IMR-90 (cell line): Measurements from ENCODE around the gene COMP. TPM values are rescaled to one million over a fixed set of nuclear protein-coding genes. Genes with fewer than 3 reads are reported as not detected.

Experiments used
- ATAC-seq: fragments of 200-7000 bp; cut with Tn5 transposase; 2 replicates; pipeline ENCODE4 v1.9.1; 2020; ENCODE audit warnings: low read depth, mild to moderate bottlenecking, moderate library complexity
- BruUV-seq: library from RNA; stranded (reverse); fragments of 400-500 nt; replicated peaks from 2 replicates; lab custom pipeline; 2021; lab: Mats Ljungman, UMichigan
- CTCF ChIA-PET: fragments of 300-600 bp; formaldehyde crosslinking; extraction: SDS; loops from one replicate; lab custom pipeline; 2021; ENCODE audit warnings: antibody characterized with exemption; lab: Yijun Ruan, JAX
- POLR2A ChIA-PET: fragments of 300-600 bp; sonication (Branson Sonifier 250); formaldehyde crosslinking; loops from one replicate; lab custom pipeline; 2022; ENCODE audit warnings: antibody characterized with exemption; ENCODE audit not compliant: unreplicated experiment; lab: Charles Lee
- DNase-seq: peaks from one replicate; pipeline ENCODE4 v3.0.0; 2013
- H2AFZ ChIP-seq: replicated peaks from 2 replicates; pipeline ENCODE3; 2013; ENCODE audit warnings: low read length, mild to moderate bottlenecking; ENCODE audit not compliant: poor library complexity
- H2AK5ac ChIP-seq: 2 replicates; pipeline ENCODE4 v1.6.1; 2013; ENCODE audit warnings: low read depth, low read length, inconsistent platforms
- H2AK9ac ChIP-seq: replicated peaks from 2 replicates; pipeline ENCODE3; 2013; ENCODE audit warnings: mild to moderate bottlenecking, low read depth, low read length, moderate library complexity; ENCODE audit not compliant: poor library complexity
- H2BK120ac ChIP-seq: 2 replicates; pipeline ENCODE4 v1.6.1; 2013; ENCODE audit warnings: low read depth, low read length, inconsistent platforms
- H2BK15ac ChIP-seq: 3 replicates; pipeline ENCODE4 v1.6.1; 2013; ENCODE audit warnings: low read depth, low read length, inconsistent platforms
- H2BK20ac ChIP-seq: 2 replicates; pipeline ENCODE4 v1.6.1; 2013; ENCODE audit warnings: low read depth, mild to moderate bottlenecking, inconsistent platforms, low read length, moderate library complexity
- H2BK5ac ChIP-seq: 2 replicates; pipeline ENCODE4 v1.6.1; 2013; ENCODE audit warnings: mild to moderate bottlenecking, low read depth, low read length, inconsistent platforms; ENCODE audit not compliant: poor library complexity, severe bottlenecking
- H3K14ac ChIP-seq: replicated peaks from 2 replicates; pipeline ENCODE4 v1.6.1; 2013; ENCODE audit warnings: low read depth, low read length, inconsistent platforms
- H3K18ac ChIP-seq: 2 replicates; pipeline ENCODE4 v1.6.1; 2013; ENCODE audit warnings: low read depth, low read length, control low read depth
- H3K23ac ChIP-seq: 2 replicates; pipeline ENCODE4 v1.6.1; 2013; ENCODE audit warnings: low read depth, low read length, inconsistent platforms
- H3K27ac ChIP-seq: 2 replicates; pipeline ENCODE4 v1.5.1; 2013; ENCODE audit warnings: mild to moderate bottlenecking, control low read depth, low read length; ENCODE audit not compliant: insufficient read depth
- H3K27me3 ChIP-seq: 2 replicates; pipeline ENCODE4 v1.6.1; 2013; ENCODE audit warnings: low read length; ENCODE audit not compliant: control insufficient read depth, insufficient read depth
- H3K36me3 ChIP-seq: 2 replicates; pipeline ENCODE4 v1.6.1; 2013; ENCODE audit warnings: low read length, mixed read lengths; ENCODE audit not compliant: control insufficient read depth, insufficient read depth
- H3K4ac ChIP-seq: 2 replicates; pipeline ENCODE4 v1.6.1; 2013; ENCODE audit warnings: low read depth, low read length, inconsistent platforms
- H3K4me1 ChIP-seq: 2 replicates; pipeline ENCODE4 v1.6.1; 2013; ENCODE audit warnings: low read length, mixed read lengths; ENCODE audit not compliant: control insufficient read depth, insufficient read depth
- H3K4me2 ChIP-seq: 2 replicates; pipeline ENCODE4 v1.6.1; 2013; ENCODE audit warnings: low read depth, mild to moderate bottlenecking, control low read depth, low read length, moderate library complexity
- H3K4me3 ChIP-seq: 2 replicates; pipeline ENCODE4 v1.5.1; 2013; ENCODE audit warnings: low read depth, mild to moderate bottlenecking, control low read depth, low read length, moderate library complexity; ENCODE audit not compliant: insufficient read depth
- H3K56ac ChIP-seq: 2 replicates; pipeline ENCODE4 v1.6.1; 2013; ENCODE audit warnings: low read length, inconsistent platforms; ENCODE audit not compliant: insufficient read depth; ENCODE audit errors: extremely low read depth
- H3K79me1 ChIP-seq, 2 experiments: 2 replicates each; pipeline ENCODE4 v1.6.1; 2013; ENCODE audit warnings: low read length in 2 of 2, inconsistent platforms in 1 of 2, low read depth in 1 of 2
- H3K9ac ChIP-seq: 2 replicates; pipeline ENCODE4 v1.6.1; 2013; ENCODE audit warnings: low read depth, low read length, control low read depth
- H3K9me1 ChIP-seq: 2 replicates; pipeline ENCODE4 v1.6.1; 2013; ENCODE audit warnings: low read length, inconsistent platforms; ENCODE audit not compliant: insufficient read depth
- H3K9me3 ChIP-seq: 2 replicates; pipeline ENCODE4 v1.6.1; 2013; ENCODE audit warnings: low read length; ENCODE audit not compliant: control insufficient read depth, insufficient read depth
- H4K20me1 ChIP-seq: 2 replicates; pipeline ENCODE4 v1.6.1; 2013; ENCODE audit warnings: low read length, inconsistent platforms; ENCODE audit not compliant: insufficient read depth
- H4K5ac ChIP-seq: 2 replicates; pipeline ENCODE4 v1.6.1; 2013; ENCODE audit warnings: mild to moderate bottlenecking, low read depth, low read length, control low read depth
- H4K8ac ChIP-seq, 2 experiments: 2 replicates each; pipeline ENCODE4 v1.6.1; 2013; ENCODE audit warnings: low read depth in 2 of 2, low read length in 2 of 2, control low read depth in 1 of 2, inconsistent platforms in 1 of 2
- H4K91ac ChIP-seq: 2 replicates; pipeline ENCODE4 v1.6.1; 2013; ENCODE audit warnings: low read depth, low read length, inconsistent platforms; ENCODE audit not compliant: insufficient read depth
- BHLHE40 ChIP-seq: fragments of 150-350 bp; IDR thresholded peaks from 2 replicates; pipeline ENCODE4 v1.6.1; 2016; ENCODE audit warnings: mild to moderate bottlenecking, low read depth, low read length
- CEBPB ChIP-seq: IDR thresholded peaks from 2 replicates; pipeline ENCODE4 v1.6.1; 2012; ENCODE audit warnings: low read depth, low read length, improper control_type of control experiment
- CHD1 ChIP-seq: IDR thresholded peaks from 2 replicates; pipeline ENCODE4 v1.6.1; 2012; ENCODE audit warnings: low read depth, low read length, improper control_type of control experiment
- CTCF ChIP-seq: conservative IDR thresholded peaks from 2 replicates; pipeline ENCODE4 v1.5.1; 2012; ENCODE audit warnings: mild to moderate bottlenecking, low read depth, low read length, improper control_type of control experiment
- ELK1 ChIP-seq: fragments of 150-350 bp; IDR thresholded peaks from 2 replicates; pipeline ENCODE4 v1.6.1; 2016; ENCODE audit warnings: low read depth, mild to moderate bottlenecking, low read length, moderate library complexity, borderline replicate concordance
- MAFK ChIP-seq: IDR thresholded peaks from 2 replicates; pipeline ENCODE4 v1.6.1; 2012; ENCODE audit warnings: low read depth, low read length, improper control_type of control experiment
- MXI1 ChIP-seq: IDR thresholded peaks from 2 replicates; pipeline ENCODE4 v1.6.1; 2012; ENCODE audit warnings: low read depth, mild to moderate bottlenecking, low read length, moderate library complexity, borderline replicate concordance
- NFE2L2 ChIP-seq: fragments of 150-350 bp; IDR thresholded peaks from 2 replicates; pipeline ENCODE4 v1.6.1; 2016; ENCODE audit warnings: low read depth, mild to moderate bottlenecking, low read length
- POLR2A ChIP-seq: IDR thresholded peaks from 2 replicates; pipeline ENCODE4 v1.6.1; 2012; ENCODE audit warnings: mild to moderate bottlenecking, low read depth, low read length
- RCOR1 ChIP-seq: IDR thresholded peaks from 2 replicates; pipeline ENCODE4 v1.6.1; 2012; ENCODE audit warnings: mild to moderate bottlenecking, low read length, improper control_type of control experiment; ENCODE audit not compliant: insufficient replicate concordance
- SMC3 ChIP-seq: fragments of 150-350 bp; IDR thresholded peaks from 2 replicates; pipeline ENCODE4 v1.6.1; 2016; ENCODE audit warnings: low read depth, mild to moderate bottlenecking, antibody characterized with exemption, low read length, moderate library complexity
- USF2 ChIP-seq: fragments of 150-350 bp; IDR thresholded peaks from 2 replicates; pipeline ENCODE4 v1.6.1; 2017; ENCODE audit warnings: mild to moderate bottlenecking, antibody characterized with exemption, low read length, low read depth
- WGBS, 2 experiments: methylation state at CpG; one replicate each; pipeline versions ENCODE4 v1.1.5 to v1.1.7; 2013; ENCODE audit warnings: missing lambda C conversion rate in 2 of 2; ENCODE audit not compliant: insufficient read length in 1 of 2; ENCODE audit errors: extremely low coverage in 2 of 2; 5-methylcytosine and 5-hydroxymethylcytosine counted together
- dilution Hi-C: fragments of 300-500 bp; cut with HindIII; formaldehyde crosslinking; loops from one replicate; pipeline ENCODE4 v1.14.3; 2018; ENCODE audit warnings: low sequenced_read_pairs; ENCODE audit not compliant: unreplicated experiment
- in situ Hi-C: fragments of 300-500 bp; cut with MboI; formaldehyde crosslinking; loops from 3 replicates; pipeline ENCODE4 v1.14.3; 2019; ENCODE audit warnings: low sequenced_read_pairs, inconsistent platforms, mixed read lengths
- intact Hi-C: fragments of 100-400 bp; cut with micrococcal nuclease; formaldehyde crosslinking; loops from 2 replicates; pipeline ENCODE4 v1.10.0; 2022
- polyA plus RNA-seq, 3 experiments: library from polyadenylated mRNA; depleted of rRNA; stranded (reverse); fragments of >200 nt; gene quantifications; 2 replicates each; pipeline ENCODE4 v1.2.3, GENCODE V29; 2012; ENCODE audit warnings: low replicate concordance in 1 of 3
- total RNA-seq: library from RNA; depleted of rRNA; stranded (reverse); fragments of >200 nt; gene quantifications from 2 replicates; pipeline ENCODE4 v1.2.3, GENCODE V29; 2012

Gene COMP
- total and polyA plus RNA-seq, 2 of the 4 experiments (the other 2 are of a cell fraction) = under 0.01 to 0.43 TPM

GRCh38 chr19:18735324-18735723 is 55.8 kb downstream of the COMP start:
- Histone ChIP-seq H4K8ac (no peak overlapping the region), H3K23ac (no peak overlapping the region), H2BK5ac (no peak overlapping the region), H4K91ac (no peak overlapping the region), H4K20me1 (peaks cover 45% of the 10 kb centered on the region), H3K18ac (no peak overlapping the region), H2BK20ac (no peak overlapping the region), H3K9me3 (no peaks in the 10 kb centered on the region), H2BK15ac (no peak overlapping the region), H3K9ac (no peak overlapping the region), H3K4me2 (no peak overlapping the region), H3K4me1 (peaks cover 11% of the 10 kb centered on the region; the same call in 1 of the 2 replicates), H2AK9ac (no peak overlapping the region), H2BK120ac (no peak overlapping the region), H3K27me3 (no peaks in the 10 kb centered on the region), H3K4ac (no peak overlapping the region), H3K14ac (no peak overlapping the region), H3K36me3 (no peaks in the 10 kb centered on the region), H3K56ac (no peak overlapping the region), H2AFZ (no peak overlapping the region), H3K9me1 (no peaks in the 10 kb centered on the region; the same call in 1 of the 2 replicates), H3K79me1 (peaks cover 0 to 20% of the 10 kb centered on the region in 2 experiments; a peak in 2 of 4 replicates), H4K5ac (no peak overlapping the region), H3K27ac (no peak overlapping the region), H3K4me3 (no peak overlapping the region), H2AK5ac (no peak overlapping the region)
- CTCF ChIA-PET = no interaction called here
- DNase-seq (no peak), ATAC-seq (no peak)
- dilution Hi-C loops = no loop called here
- POLR2A ChIA-PET = no interaction called here
- TF ChIP-seq MAFK (no peak), USF2 (no peak), ELK1 (no peak), BHLHE40 (no peak), CTCF (no peak), NFE2L2 (no peak), MXI1 (no peak), CHD1 (no peak), RCOR1 (no peak), CEBPB (no peak), POLR2A (no peak), SMC3 (no peak)
- 95% methylated on average over 4 of the region's 14 CpGs; no CpG with 5 or more reads in 1 of the 2 experiments for WGBS, 2 experiments
- intact Hi-C loops = no loop called here
- no TSS peak for BruUV-seq
- in situ Hi-C loops = no loop called here
